Measurements from ENCODE around the gene CFAP61.

GRCh38 chr20:20227013-20227571, 174.8 kb downstream of the CFAP61 start:
- TF ChIP-seq POLR2A (IDR thresholded peaks at IDR 0.05; ENCODE audit: extremely low read depth, insufficient read length) = no peak
- no peak for TF ChIP-seq CTCF (IDR thresholded peaks at IDR 0.05; ENCODE audit: low read depth, low read length)
- no peak for TF ChIP-seq MYC (IDR thresholded peaks at IDR 0.05; ENCODE audit: low read depth, low read length)

Measured in NB4 (cell line).